Naive B cell (primary cell): ENCODE data around the gene DNAJA2. TPM values are rescaled to one million over a fixed set of nuclear protein-coding genes. Genes with fewer than 3 reads are reported as not detected.

ENCODE experiments used
- ATAC-seq, 2 donors: fragments of 150-1000 bp; cut with Tn5 transposase; 2 replicates each; pipeline ENCODE4 v1.10.0; 2021; ENCODE audit warnings: low read depth in 2 of 2, mild to moderate bottlenecking in 2 of 2, moderate library complexity in 2 of 2
- DNase-seq: peaks from one replicate; pipeline ENCODE4 v3.0.0; 2022
- H3K27ac Mint-ChIP-seq, 6 donors: one replicate each; pipeline ENCODE4 v1.8.0; 2020 to 2022; ENCODE audit warnings: mild to moderate bottlenecking in 6 of 6, mixed read lengths in 6 of 6, moderate library complexity in 5 of 6, inconsistent platforms in 2 of 6
- H3K27me3 Mint-ChIP-seq, 3 donors: one replicate each; pipeline ENCODE4 v1.8.0; 2021 to 2022; ENCODE audit warnings: mixed read lengths in 3 of 3, mild to moderate bottlenecking in 1 of 3
- H3K36me3 Mint-ChIP-seq, 2 donors: one replicate each; pipeline ENCODE4 v1.8.0; 2020 to 2022; ENCODE audit warnings: mixed read lengths in 2 of 2, inconsistent platforms in 1 of 2, mild to moderate bottlenecking in 1 of 2
- H3K4me1 Mint-ChIP-seq, 3 donors: one replicate each; pipeline ENCODE4 v1.8.0; 2020 to 2022; ENCODE audit warnings: mixed read lengths in 3 of 3, inconsistent platforms in 1 of 3, mild to moderate bottlenecking in 1 of 3, moderate library complexity in 1 of 3
- H3K4me3 Mint-ChIP-seq, 8 donors: one replicate each; pipeline ENCODE4 v1.8.0; 2020 to 2022; ENCODE audit warnings: mild to moderate bottlenecking in 8 of 8, mixed read lengths in 8 of 8, moderate library complexity in 8 of 8, inconsistent platforms in 2 of 8
- H3K9me3 Mint-ChIP-seq, 7 donors: one replicate each; pipeline ENCODE4 v1.8.0; 2020 to 2022; ENCODE audit warnings: mixed read lengths in 7 of 7, mild to moderate bottlenecking in 5 of 7, inconsistent platforms in 2 of 7, moderate library complexity in 1 of 7
- polyA plus RNA-seq, 6 donors: library from polyadenylated mRNA; unstranded; fragments of 300-500 nt; fragmentation: Illumina TruSeq; gene quantifications; one replicate each; pipeline ENCODE4 v1.2.3, GENCODE V29; 2021; ENCODE audit warnings: low read depth in 6 of 6

DNAJA2 gene
- polyA plus RNA-seq, 6 donors from 2014 or later: 43.2 to 80.8 (median 63.3) TPM

- ATAC-seq (peak; percentile 22 to 35), DNase-seq (no peak)
- peak overlapping the region in 6 of 8 donors; percentile 53 to 87 (median 70) for H3K4me3 Mint-ChIP-seq
- no peaks in the 10 kb centered on the region for H3K9me3 Mint-ChIP-seq
- H3K36me3 Mint-ChIP-seq: no peaks in the 10 kb centered on the region
- no peaks in the 10 kb centered on the region for H3K27me3 Mint-ChIP-seq
- peak overlapping the region in 4 of 6 donors; percentile 19 to 78 (median 64) for H3K27ac Mint-ChIP-seq
- peaks cover 55 to 81% (median 55%) of the 10 kb centered on the region in 3 donors for H3K4me1 Mint-ChIP-seq
Measured at GRCh38 chr16:46916980-46917379, 56.5 kb downstream of the DNAJA2 start.

GRCh38 chr16:46915483-46916025 lies 57.9 kb downstream of the DNAJA2 start:
- Mint-ChIP-seq H3K4me3 (peak overlapping the region in 4 of 8 donors; percentile 17 to 87 (median 38)), H3K9me3 (no peaks in the 10 kb centered on the region), H3K27me3 (no peaks in the 10 kb centered on the region), H3K27ac (peak overlapping the region in 4 of 6 donors; percentile 9 to 76 (median 40)), H3K36me3 (no peaks in the 10 kb centered on the region), H3K4me1 (peaks cover 62 to 91% (median 62%) of the 10 kb centered on the region in 3 donors)
- DNase-seq (no peak), ATAC-seq (no peak)

- Mint-ChIP-seq H3K36me3 (no peaks in the 10 kb centered on the region), H3K4me1 (peaks cover 55 to 93% (median 59%) of the 10 kb centered on the region in 3 donors), H3K27me3 (no peaks in the 10 kb centered on the region), H3K9me3 (no peaks in the 10 kb centered on the region), H3K27ac (peak overlapping the region in 3 of 6 donors; percentile 8 to 35 (median 19)), H3K4me3 (no peak overlapping the region)
- ATAC-seq (no peak), DNase-seq (no peak)
Measured at GRCh38 chr16:46914556-46915201, 58.8 kb downstream of the DNAJA2 start.

GRCh38 chr16:46911650-46912049 lies 61.8 kb downstream of the DNAJA2 start:
- no peaks in the 10 kb centered on the region for H3K36me3 Mint-ChIP-seq
- H3K4me3 Mint-ChIP-seq: peak overlapping the region in 4 of 8 donors; percentile 4 to 64 (median 52)
- peaks cover 36 to 74% (median 40%) of the 10 kb centered on the region in 3 donors for H3K4me1 Mint-ChIP-seq
- H3K9me3 Mint-ChIP-seq: no peaks in the 10 kb centered on the region
- no peaks in the 10 kb centered on the region for H3K27me3 Mint-ChIP-seq
- H3K27ac Mint-ChIP-seq: peak overlapping the region in 2 of 6 donors; percentile 21 to 34
- ATAC-seq (no peak), DNase-seq (no peak)

- H3K4me3 Mint-ChIP-seq: peak overlapping the region in 7 of 8 donors; percentile 4 to 79 (median 61)
- no peaks in the 10 kb centered on the region for H3K9me3 Mint-ChIP-seq
- peaks cover 29 to 68% (median 36%) of the 10 kb centered on the region in 3 donors for H3K4me1 Mint-ChIP-seq
- ATAC-seq (peak; percentile 15 to 53), DNase-seq (peak; percentile 24)
- no peaks in the 10 kb centered on the region for H3K36me3 Mint-ChIP-seq
- H3K27me3 Mint-ChIP-seq: no peaks in the 10 kb centered on the region
- H3K27ac Mint-ChIP-seq: peak overlapping the region in 5 of 6 donors; percentile 34 to 73 (median 47)
Measured at GRCh38 chr16:46911038-46911437, 62.4 kb downstream of the DNAJA2 start.

- H3K36me3 Mint-ChIP-seq: no peaks in the 10 kb centered on the region
- peaks cover 21 to 45% (median 25%) of the 10 kb centered on the region in 3 donors for H3K4me1 Mint-ChIP-seq
- DNase-seq (peak; percentile 39), ATAC-seq (peak; percentile 46 to 66)
- H3K9me3 Mint-ChIP-seq: no peaks in the 10 kb centered on the region
- peak overlapping the region in 1 of 8 donors; percentile 47 for H3K4me3 Mint-ChIP-seq
- peak overlapping the region in 1 of 6 donors; percentile 37 for H3K27ac Mint-ChIP-seq
- H3K27me3 Mint-ChIP-seq: no peaks in the 10 kb centered on the region
Measured at GRCh38 chr16:46908540-46909372, 64.7 kb downstream of the DNAJA2 start.

GRCh38 chr16:46907061-46907774 lies 66.3 kb downstream of the DNAJA2 start:
- ATAC-seq (no peak), DNase-seq (no peak)
- Mint-ChIP-seq H3K4me3 (peak overlapping the region in 1 of 8 donors; percentile 47), H3K27ac (peak overlapping the region in 1 of 6 donors; percentile 22), H3K9me3 (no peaks in the 10 kb centered on the region), H3K36me3 (no peaks in the 10 kb centered on the region), H3K27me3 (no peaks in the 10 kb centered on the region), H3K4me1 (peaks cover 16 to 35% (median 21%) of the 10 kb centered on the region in 3 donors)

- ATAC-seq (no peak), DNase-seq (no peak)
- no peak overlapping the region for H3K4me3 Mint-ChIP-seq
- peak overlapping the region in 3 of 6 donors; percentile 18 to 68 (median 53) for H3K27ac Mint-ChIP-seq
- H3K9me3 Mint-ChIP-seq: no peaks in the 10 kb centered on the region
- no peaks in the 10 kb centered on the region for H3K36me3 Mint-ChIP-seq
- peaks cover 16 to 30% (median 21%) of the 10 kb centered on the region in 3 donors for H3K4me1 Mint-ChIP-seq
- H3K27me3 Mint-ChIP-seq: no peaks in the 10 kb centered on the region
Measured at GRCh38 chr16:46906360-46907060, 67.0 kb downstream of the DNAJA2 start.

Other genes starting within 250 kb of the DNAJA2 start
- gene MYLK3, start 225.3 kb downstream of the DNAJA2 start, polyA plus RNA-seq: not detected
- gene C16orf87, start 142.5 kb downstream of the DNAJA2 start, polyA plus RNA-seq: 10 to 100 TPM in 5 of 6 donors, 1 to 10 TPM in 1; 9.2 to 13.9 (median 11.9) TPM
- gene GPT2, start 89.3 kb downstream of the DNAJA2 start, polyA plus RNA-seq: 1 to 10 TPM; 1.4 to 3.5 (median 1.8) TPM
- gene NETO2, start 170.3 kb upstream of the DNAJA2 start, polyA plus RNA-seq: 1 to 10 TPM in 3 of 6 donors, under 1 TPM in 3; 0.37 to 3.6 (median 0.97) TPM